Right lung (tissue), 5 donors: Measurements from ENCODE around the gene CLIP2. TPM values are rescaled to one million over a fixed set of nuclear protein-coding genes. Genes with fewer than 3 reads are reported as not detected.
"Not testable (repeated sequence)": the region's sequence is repeated elsewhere in the genome, so short reads cannot be mapped to it uniquely, and the experiment has no call there.

Experiments used
- DNase-seq, 2 donors: peaks; one replicate each; pipeline ENCODE4 v3.0.0-alpha.2; 2013
- polyA plus RNA-seq, 5 donors: library from polyadenylated mRNA; unstranded; fragments of 120-200 nt; gene quantifications; one replicate each; pipeline versions ENCODE4 v1.2.1 to v1.2.3, GENCODE V29; 2013; ENCODE audit warnings: inconsistent platforms in 1 of 5, low replicate concordance in 1 of 5; ENCODE audit not compliant: insufficient read length in 5 of 5, insufficient read depth in 1 of 5

The CLIP2 gene
- polyA plus RNA-seq, 5 donors: 19.7 to 32.3 (median 24.3) TPM

GRCh38 chr7:74402668-74403067, 113.5 kb downstream of the CLIP2 start:
- not testable (repeated sequence) for DNase-seq

DNA sequence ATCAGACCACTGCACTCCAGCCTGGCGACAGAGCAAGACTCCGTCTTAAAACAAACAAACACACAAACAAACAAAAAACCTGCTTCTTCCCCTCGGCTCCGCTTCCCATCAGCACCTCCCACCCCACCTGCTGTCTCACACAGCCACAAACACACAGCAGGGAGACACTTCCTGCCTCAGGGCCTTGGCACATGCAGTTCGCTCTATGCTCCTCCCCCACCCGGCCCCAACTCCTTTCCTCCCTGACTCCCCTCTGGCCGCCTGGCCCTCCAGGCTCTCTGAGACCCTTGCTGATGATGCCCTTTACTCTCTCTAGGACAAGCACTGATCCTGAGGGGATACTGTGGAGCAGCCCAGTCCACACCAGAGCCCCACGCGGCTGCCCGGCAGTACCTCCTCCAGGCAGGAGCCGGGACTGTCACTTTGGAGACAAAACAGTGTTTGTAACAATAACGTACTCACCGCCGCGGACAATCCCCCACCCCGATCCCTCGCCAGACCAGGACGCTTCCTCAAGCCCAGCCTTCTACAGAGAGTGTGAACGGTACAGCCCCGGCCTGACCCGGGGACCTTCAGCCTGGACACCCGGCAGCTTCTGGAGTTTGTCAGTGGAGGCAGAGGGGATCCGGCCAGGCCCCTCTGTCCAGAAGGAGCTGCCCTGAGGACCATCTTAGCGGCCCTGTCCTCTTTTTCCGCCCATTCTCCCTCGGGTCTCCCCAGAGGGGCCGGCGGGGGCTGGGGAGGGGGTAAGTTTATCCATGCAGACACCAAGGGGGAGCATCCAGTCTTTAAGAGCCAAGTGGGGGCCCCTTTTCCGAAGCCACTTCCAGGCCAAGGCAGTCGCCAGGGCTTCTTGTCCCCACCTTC, 114.5 kb downstream of the CLIP2 start:
- no peak for DNase-seq

DNA sequence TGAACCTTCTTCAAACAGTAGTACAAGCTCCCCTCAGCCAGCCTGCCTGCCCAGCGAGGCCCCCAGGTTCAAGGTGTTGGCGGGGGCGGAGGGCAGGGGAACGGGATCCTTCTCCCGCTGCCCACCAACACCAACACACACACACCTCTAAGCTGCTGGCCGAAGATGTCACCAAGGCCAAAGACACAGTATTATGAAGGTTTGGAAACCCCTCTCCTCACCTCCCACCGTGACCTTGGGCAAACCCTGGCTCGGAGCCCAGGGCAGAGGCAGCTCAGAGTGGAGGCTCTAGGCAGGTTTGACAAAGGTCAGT, 115.1 kb downstream of the CLIP2 start:
- no peak for DNase-seq

DNA sequence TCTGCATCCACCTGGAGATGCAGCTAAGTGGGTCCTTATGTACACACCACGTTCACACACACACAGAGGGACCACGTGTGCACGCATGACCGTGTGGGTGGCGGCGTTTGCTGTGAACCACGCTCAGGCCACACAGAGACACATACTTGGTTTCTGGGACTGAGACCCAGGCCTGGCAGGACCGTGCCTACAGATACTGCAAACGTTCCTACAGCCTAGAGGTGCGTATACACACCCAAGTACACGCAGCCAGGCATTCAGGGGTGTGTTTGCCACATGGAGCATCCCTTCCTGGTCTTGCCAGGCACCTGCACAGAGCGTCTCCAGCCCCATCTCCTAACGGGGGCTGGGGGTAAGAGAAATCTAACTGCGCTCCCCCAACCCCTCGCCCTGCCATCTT, 115.5 kb downstream of the CLIP2 start:
- no peak for DNase-seq

GRCh38 chr7:74405191-74405898, 116.1 kb downstream of the CLIP2 start:
- DNase-seq: no peak

DNA sequence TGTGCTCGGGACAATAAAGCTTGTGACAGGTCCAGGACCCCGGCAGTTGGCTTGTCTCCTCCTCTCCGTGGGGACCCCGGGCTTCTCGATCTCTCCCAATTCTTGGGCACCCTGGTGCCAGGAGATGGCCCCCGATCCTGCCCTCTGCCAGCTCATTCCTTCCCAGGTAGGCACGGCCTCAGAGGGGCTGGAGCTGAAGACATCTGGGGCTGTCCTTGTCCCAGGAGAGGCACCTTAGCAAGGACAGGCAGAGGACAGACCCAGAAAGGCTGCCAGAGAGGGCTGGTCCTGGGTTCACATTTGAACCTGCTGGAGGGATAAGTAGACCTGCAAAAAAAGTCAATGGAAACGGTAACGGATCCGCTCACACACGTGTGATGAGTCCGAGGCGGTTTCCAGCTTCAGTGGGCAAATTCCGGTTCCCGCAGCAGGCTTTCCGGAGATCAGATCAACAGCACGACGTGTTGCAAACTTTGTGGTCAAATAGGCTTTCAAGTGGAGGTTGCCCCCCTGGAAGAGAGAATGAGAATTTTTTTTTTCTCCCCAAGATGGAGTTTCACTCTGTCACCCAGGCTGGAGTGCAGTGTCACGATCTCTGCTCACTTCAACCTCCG, 116.8 kb downstream of the CLIP2 start:
- DNase-seq: no peak

GRCh38 chr7:74407958-74408357, 118.8 kb downstream of the CLIP2 start:
- DNase-seq: no peak

DNA sequence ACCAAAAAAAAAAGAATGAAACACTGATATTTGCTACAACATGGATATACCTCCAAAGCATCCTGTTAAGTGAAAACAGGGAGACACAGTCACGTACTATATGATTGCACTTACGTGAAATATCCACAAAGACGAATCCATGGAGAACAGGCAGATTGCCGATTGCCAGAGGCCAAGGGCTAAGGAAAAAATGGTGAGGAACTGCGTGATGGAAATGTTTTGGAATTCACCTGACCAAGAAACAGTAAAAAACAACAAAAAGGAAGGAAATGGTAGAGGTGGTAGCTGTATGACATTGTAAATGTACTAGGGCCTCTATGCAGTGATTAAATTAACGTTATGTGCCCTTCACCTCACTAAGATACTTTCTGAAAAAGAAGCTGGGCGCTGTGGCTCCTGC, 120.4 kb downstream of the CLIP2 start:
- DNase-seq: no peak

- no peak for DNase-seq
Observed at GRCh38 chr7:74410772-74411171, 121.6 kb downstream of the CLIP2 start.

DNA sequence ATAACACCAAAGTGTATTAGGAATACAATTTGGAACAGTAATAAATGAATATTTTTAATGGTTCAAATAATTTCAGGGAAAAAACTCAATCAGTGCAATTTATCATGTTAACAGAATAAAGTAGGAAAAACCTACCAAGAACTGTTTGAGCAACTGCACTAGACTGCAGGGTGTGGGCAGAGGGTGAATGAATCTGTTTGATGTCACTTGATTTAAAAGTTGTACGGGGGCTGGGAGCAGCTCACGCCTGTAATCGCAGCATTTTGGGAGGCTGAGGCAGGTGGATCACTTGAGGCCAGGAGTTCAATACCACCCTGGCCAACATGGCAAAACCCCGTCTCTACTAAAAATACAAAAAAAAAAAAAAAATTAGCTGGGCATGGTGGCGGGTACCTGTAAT, 122.4 kb downstream of the CLIP2 start:
- not testable (repeated sequence) for DNase-seq

- DNase-seq: no peak
Observed at GRCh38 chr7:74412056-74412455, 122.8 kb downstream of the CLIP2 start.

DNA sequence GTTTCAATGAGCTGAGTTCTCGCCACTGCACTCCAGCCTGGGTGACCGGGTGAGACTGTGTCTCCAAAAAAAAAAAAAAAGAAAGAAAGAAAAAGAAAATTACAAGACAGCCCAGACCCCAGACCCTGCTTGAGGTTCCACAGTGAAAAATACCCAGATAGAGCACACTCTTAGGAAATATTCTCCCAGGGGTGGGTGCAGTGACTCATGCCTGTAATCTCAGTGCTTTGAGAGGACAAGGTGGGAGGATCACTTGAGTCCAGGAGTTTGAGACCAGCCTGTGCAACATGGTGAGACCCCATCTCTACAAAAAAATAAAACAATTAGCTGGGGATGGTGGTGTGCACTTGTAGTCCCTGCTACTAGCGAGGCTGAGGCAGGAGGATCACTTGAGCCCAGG, 123.4 kb downstream of the CLIP2 start:
- DNase-seq: no peak

- not testable (repeated sequence) for DNase-seq
Observed at GRCh38 chr7:74414595-74415333, 125.6 kb downstream of the CLIP2 start.

DNA sequence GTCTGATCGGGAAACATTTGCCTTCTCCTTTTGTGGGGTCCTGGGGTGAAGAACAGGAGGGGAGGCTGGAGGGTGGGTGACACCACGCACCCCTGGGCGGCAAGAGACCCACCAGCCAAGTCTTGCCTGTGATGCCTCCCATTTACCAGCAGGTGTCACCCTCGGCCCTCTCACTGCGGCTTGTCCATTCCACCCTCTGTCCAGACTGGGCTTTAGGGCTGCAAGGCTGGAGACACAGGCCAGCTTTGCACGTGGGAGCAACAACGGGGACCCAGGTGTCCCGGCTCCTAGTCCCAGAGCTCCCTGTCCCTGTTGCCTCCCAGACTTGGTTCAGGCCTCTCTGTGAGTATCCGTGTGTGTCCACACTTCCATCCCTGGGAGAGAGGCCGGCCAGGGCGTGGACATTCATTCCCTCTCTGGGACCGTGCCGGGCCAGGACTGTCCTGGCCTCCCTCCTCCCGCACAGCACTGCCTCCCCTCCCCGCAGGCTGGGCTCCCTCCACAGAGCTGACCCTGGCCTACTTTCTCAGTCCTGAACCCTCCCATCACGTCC, 128.3 kb downstream of the CLIP2 start:
- DNase-seq: peak; percentile 45 to 60

DNA sequence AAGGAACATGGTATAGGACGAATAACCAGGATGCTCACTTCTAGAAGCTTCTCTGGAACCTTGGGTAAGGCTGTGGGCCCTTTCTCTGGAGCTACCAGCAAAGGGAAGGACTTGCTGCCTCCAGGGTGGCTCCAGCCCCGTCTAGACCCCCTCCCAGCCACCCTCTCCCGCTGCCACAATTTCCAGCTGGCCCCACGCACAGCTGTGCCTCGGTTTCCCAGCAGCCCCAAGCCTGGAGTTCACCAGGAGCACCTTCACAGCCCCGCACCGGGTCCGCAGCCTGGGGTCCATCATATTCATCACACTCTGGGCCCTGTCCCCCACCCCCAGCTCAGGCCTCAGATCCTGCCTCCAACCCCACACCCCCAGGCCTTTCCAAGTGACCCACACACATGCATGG, 128.9 kb downstream of the CLIP2 start:
- no peak for DNase-seq

- DNase-seq: no peak
Observed at GRCh38 chr7:74418538-74418937, 129.3 kb downstream of the CLIP2 start.

DNA sequence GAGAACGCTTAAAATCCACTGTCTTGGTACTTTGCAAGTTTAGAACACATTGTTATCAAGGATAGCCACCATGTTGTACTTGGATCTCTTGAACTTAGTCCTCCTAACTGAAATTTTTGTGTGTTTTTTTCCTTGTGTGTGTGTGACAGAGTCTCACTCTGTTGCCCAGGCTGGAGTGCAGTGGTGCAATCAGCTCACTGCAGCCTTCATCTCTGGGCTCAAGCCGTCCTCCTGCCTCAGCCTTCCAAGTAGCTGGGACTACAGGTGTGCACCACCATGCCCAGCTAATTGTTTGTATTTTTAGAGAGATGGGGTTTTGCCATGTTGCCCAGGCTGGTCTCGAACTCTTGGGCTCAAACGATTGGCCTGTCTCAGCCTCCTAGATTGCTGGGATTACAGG, 130.0 kb downstream of the CLIP2 start:
- DNase-seq: not testable (repeated sequence)

GRCh38 chr7:74420006-74420405, 130.8 kb downstream of the CLIP2 start:
- no peak for DNase-seq

- no peak for DNase-seq
Observed at GRCh38 chr7:74424291-74424880, 135.2 kb downstream of the CLIP2 start.

- DNase-seq: no peak
Observed at GRCh38 chr7:74428023-74428422, 138.8 kb downstream of the CLIP2 start.

DNA sequence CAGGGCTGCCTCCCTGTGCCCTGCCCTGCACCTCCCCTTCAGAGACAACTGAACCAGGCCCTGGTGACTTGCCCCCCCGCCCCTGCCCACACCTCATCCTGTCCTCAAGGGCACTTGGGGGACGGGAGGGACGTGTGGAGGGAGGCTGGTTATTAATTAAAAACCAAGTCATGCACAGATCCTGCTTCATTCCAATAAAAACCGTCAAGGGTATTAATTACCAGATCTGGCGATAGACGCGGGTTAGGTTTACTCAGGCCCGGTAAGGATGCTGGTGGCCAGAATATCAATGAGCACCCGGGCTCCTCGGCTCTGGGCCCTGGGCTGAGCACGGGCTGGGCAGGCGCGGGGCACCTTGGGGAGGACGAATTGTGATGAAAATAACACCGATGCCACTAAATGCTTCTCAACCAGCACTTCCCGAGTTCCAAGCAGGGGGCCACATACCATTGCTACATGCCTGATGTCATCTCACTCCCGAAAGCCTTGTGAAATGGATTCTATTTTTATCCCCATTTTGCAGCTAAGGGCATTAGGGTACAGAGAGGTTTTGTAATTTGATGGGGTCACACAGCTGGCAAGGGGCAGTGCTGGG, 140.0 kb downstream of the CLIP2 start:
- no peak for DNase-seq
